Stomach (tissue), 9 donors: ENCODE results near the gene ZNF423. TPM values are rescaled to one million over a fixed set of nuclear protein-coding genes. Genes with fewer than 3 reads are reported as not detected.
A peak's percentile ranks its signal among the peaks of the same experiment; 100 is the strongest.

ENCODE experiments used
- DNase-seq, 2 donors: peaks; one replicate each; pipeline versions ENCODE4 v3.0.0 to v3.0.0-alpha.2; 2013 to 2019
- H3K27ac ChIP-seq, 5 donors: fragments of 200-600 bp in 4 of 5; sonication (generic) in 4 of 5; one replicate each; pipeline ENCODE4 v1.5.1; 2013 to 2019; ENCODE audit warnings: mild to moderate bottlenecking in 1 of 5, moderate library complexity in 1 of 5
- H3K27me3 ChIP-seq, 3 donors: fragments of 200-600 bp; sonication (generic); one replicate each; pipeline ENCODE4 v1.5.1; 2017 to 2019; ENCODE audit warnings: mixed run types in 1 of 3
- H3K36me3 ChIP-seq, 4 donors: fragments of 200-600 bp; sonication (generic); 1 replicate in 3 of 4; 2 replicates in 1 of 4; pipeline ENCODE4 v1.5.1; 2016 to 2019
- H3K4me1 ChIP-seq, 4 donors: fragments of 200-600 bp; sonication (generic); one replicate each; pipeline ENCODE4 v1.5.1; 2016 to 2019
- H3K4me3 ChIP-seq, 4 donors: fragments of 200-600 bp; sonication (generic) in 3 of 4; one replicate each; pipeline ENCODE4 v1.5.1; 2016 to 2019; ENCODE audit warnings: mild to moderate bottlenecking in 1 of 4
- H3K9me3 ChIP-seq, 4 donors: fragments of 200-600 bp; sonication (generic); one replicate each; pipeline ENCODE4 v1.5.1; 2016 to 2019
- EP300 ChIP-seq: sonication (generic); formaldehyde crosslinking; IDR thresholded peaks from one replicate; pipeline ENCODE4 v1.6.1; 2017; ENCODE audit warnings: antibody characterized with exemption
- POLR2A ChIP-seq, 4 donors: fragments of 450-650 bp; IDR thresholded peaks; one replicate each; pipeline ENCODE4 v1.6.1; 2016; ENCODE audit warnings: antibody characterized with exemption in 4 of 4, control low read depth in 2 of 4, mild to moderate bottlenecking in 1 of 4, moderate library complexity in 1 of 4
- POLR2AphosphoS5 ChIP-seq, 3 donors: sonication (generic); formaldehyde crosslinking; IDR thresholded peaks; one replicate each; pipeline ENCODE4 v1.6.1; 2016; ENCODE audit warnings: antibody characterized with exemption in 3 of 3
- WGBS, 5 donors: extraction: QIAGEN DNeasy Blood & Tissue Kit in 3 of 5; methylation state at CpG; one replicate each; pipeline versions ENCODE4 v1.1.5 to v1.1.7; 2013 to 2018; 5-methylcytosine and 5-hydroxymethylcytosine counted together
- intact Hi-C: fragments of 100-400 bp; cut with DNase I; formaldehyde crosslinking; loops from one replicate; pipeline ENCODE4 v1.15.1; 2023; ENCODE audit warnings: low total_unique reads
- polyA plus RNA-seq, 3 donors: library from polyadenylated mRNA; stranded (reverse); fragments of 200-250 nt; gene quantifications; one replicate each; pipeline ENCODE4 v1.2.3, GENCODE V29; 2013
- total RNA-seq, 5 donors: library from RNA; depleted of rRNA; stranded (reverse); fragments of >200 nt; gene quantifications; one replicate each; pipeline versions ENCODE4 v1.1.0 to v1.2.3, GENCODE V29; 2014 to 2016
- TF ChIP-seq, protein P1 (sequence below), 7 experiments: fragments of 450-650 bp in 4 of 7; fragments of 200-600 bp in 3 of 7; sonication (generic) in 3 of 7; IDR thresholded peaks; one replicate each; pipeline ENCODE4 v1.5.1; 2016 to 2019; ENCODE audit warnings: antibody characterized with exemption in 7 of 7, control low read depth in 2 of 7, mild to moderate bottlenecking in 1 of 7
- donor health status: healthy with polysubstance abuse.
- donor health status: Bipolar disorder and iron deficiency.
- donor health status: healthy.

Gene ZNF423
- total and polyA plus RNA-seq, 8 donors: 0.29 to 3.5 (median 1.0) TPM

DNA sequence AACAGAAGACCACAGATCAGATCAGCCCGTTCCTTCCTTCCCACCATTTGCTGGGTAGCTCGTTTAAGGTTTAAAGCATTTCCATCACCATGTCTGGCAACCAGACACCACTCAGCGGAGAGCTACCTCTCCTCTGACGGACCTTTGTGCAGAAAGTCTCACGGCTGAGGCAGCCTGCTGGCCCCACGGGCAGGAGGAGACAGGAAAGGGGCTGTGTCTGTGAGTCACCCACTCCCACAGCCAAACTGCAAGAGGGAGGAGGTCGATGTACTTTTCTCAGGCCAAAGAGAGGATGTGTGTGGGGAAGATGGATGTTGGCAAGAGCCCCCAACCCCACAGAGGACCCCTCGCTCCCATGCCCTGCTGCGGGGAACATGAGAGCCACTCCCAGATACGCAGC, 92.1 kb downstream of the ZNF423 start:
- no peaks in the 10 kb centered on the region for H3K4me1 ChIP-seq
- H3K4me3 ChIP-seq: no peak overlapping the region
- intact Hi-C loops: no loop called here

DNA sequence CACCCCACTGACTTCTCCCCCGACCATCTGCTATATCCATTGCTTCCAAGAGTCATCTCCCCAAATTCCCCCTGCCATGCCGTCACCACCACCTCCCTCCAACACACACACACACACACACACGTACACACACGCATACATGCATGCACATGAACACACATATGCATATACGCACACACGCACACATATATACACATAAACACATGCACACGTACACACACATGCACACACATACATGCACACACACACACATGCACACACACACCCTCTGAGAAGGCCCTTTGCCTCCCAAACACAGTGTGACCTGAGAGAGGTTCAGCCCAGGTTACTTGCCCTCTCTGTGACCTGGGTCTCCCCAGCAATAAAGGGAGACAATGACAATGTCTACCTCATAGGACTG, 95.1 kb downstream of the ZNF423 start:
- no peak overlapping the region for H3K27ac ChIP-seq
- no peak overlapping the region for H3K4me3 ChIP-seq
- no peak for DNase-seq
- intact Hi-C loops: no loop called here
- 91 to 98% (median 92%) methylated on average over 7 of the region's 7 CpGs for WGBS, 5 donors
- no peaks in the 10 kb centered on the region for H3K9me3 ChIP-seq
- peaks cover 0 to 2% (median under 1%) of the 10 kb centered on the region in 4 donors for H3K4me1 ChIP-seq
- no peaks in the 10 kb centered on the region for H3K36me3 ChIP-seq
- TF ChIP-seq EP300 (no peak), POLR2AphosphoS5 (IDR thresholded peaks at IDR 0.05) (no peak), POLR2A (IDR thresholded peaks at IDR 0.05) (no peak)
- TF ChIP-seq, protein P1, sequence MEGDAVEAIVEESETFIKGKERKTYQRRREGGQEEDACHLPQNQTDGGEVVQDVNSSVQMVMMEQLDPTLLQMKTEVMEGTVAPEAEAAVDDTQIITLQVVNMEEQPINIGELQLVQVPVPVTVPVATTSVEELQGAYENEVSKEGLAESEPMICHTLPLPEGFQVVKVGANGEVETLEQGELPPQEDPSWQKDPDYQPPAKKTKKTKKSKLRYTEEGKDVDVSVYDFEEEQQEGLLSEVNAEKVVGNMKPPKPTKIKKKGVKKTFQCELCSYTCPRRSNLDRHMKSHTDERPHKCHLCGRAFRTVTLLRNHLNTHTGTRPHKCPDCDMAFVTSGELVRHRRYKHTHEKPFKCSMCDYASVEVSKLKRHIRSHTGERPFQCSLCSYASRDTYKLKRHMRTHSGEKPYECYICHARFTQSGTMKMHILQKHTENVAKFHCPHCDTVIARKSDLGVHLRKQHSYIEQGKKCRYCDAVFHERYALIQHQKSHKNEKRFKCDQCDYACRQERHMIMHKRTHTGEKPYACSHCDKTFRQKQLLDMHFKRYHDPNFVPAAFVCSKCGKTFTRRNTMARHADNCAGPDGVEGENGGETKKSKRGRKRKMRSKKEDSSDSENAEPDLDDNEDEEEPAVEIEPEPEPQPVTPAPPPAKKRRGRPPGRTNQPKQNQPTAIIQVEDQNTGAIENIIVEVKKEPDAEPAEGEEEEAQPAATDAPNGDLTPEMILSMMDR (IDR thresholded peaks at IDR 0.05): no peak
- H3K27me3 ChIP-seq: no peaks in the 10 kb centered on the region

More for the DNA sequence above, 92.1 kb downstream of the ZNF423 start:
- Histone ChIP-seq H3K9me3 (no peaks in the 10 kb centered on the region), H3K27ac (no peak overlapping the region), H3K27me3 (no peaks in the 10 kb centered on the region), H3K36me3 (no peaks in the 10 kb centered on the region)
- TF ChIP-seq POLR2A (IDR thresholded peaks at IDR 0.05) (no peak), EP300 (no peak), POLR2AphosphoS5 (IDR thresholded peaks at IDR 0.05) (no peak)
- TF ChIP-seq, protein P1 (IDR thresholded peaks at IDR 0.05): no peak
- WGBS, 5 donors: 70 to 82% (median 76%) methylated on average over 10 of the region's 10 CpGs
- DNase-seq: no peak

DNA sequence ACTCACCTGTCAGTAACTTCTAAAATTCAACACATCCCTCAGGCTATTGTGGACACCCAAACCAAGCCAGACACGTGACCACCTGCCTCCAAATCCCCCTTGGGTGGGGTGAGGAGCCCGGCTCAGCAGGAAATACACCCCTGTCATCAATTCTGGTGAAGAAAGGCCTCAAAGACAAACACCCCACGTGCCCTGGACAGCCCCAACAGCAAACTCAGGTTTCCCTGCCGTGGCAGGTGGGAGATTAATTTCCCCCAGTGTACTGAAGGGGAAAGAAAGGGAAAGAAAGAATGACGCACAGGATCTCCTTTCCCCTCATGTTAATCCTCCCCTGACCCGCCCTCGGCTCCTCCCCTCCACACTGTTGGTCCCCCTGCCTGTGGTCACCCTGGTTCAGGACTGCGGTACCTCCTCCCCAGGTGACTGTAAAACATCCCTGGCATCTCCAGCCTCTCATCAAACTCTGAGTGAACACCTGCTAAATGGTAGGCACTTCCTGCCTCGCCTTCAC, 98.3 kb downstream of the ZNF423 start:
- DNase-seq: peak in 1 of 2 donors; percentile 47
- no peak overlapping the region for H3K27ac ChIP-seq
- intact Hi-C loops: no loop called here
- H3K4me3 ChIP-seq: no peak overlapping the region
- H3K4me1 ChIP-seq: peaks cover 4 to 19% (median 13%) of the 10 kb centered on the region in 4 donors
- no peaks in the 10 kb centered on the region for H3K36me3 ChIP-seq
- peaks cover 0 to 14% (median 5%) of the 10 kb centered on the region in 3 donors for H3K27me3 ChIP-seq
- 60 to 74% (median 67%) methylated on average over 9 of the region's 9 CpGs for WGBS, 5 donors
- no peaks in the 10 kb centered on the region for H3K9me3 ChIP-seq
- TF ChIP-seq, protein P1 (IDR thresholded peaks at IDR 0.05): no peak
- TF ChIP-seq POLR2A (IDR thresholded peaks at IDR 0.05): no peak
- TF ChIP-seq POLR2AphosphoS5 (IDR thresholded peaks at IDR 0.05): no peak
- no peak for TF ChIP-seq EP300

DNA sequence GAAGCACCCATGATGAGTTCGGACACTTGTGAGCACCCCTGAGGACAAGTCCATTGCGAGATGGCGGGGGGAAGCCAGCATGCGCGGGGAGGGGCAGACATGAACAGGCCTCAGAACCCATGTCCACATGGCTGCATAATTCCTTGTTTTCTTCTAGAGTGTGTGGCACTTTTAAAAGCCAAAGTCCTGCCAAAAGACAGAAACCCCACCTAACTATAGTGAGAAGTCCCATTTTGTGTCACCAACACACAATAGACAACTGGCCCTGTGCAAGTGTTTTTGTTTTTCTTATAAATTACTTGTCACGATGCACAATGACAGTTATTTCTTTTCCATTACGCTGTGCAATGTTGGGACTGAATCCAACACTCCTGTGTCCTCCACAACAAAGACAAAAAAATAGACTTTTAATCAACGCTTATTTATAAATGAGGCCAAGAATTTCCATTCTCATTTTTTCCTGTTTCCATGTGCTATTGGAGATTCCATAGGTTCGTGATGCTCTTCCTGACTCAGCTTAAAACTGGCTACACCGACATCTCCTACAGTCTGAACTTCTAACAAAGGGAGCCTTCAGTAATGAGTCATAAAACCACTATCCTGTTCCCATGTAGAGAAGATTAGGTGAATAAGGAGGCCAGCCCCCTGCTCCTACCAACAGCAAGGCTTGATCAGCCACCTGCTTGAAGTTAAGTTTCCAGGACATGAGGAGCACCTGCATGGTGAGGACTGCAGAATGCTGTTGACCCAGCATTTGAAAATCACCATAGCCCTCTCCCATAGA, 98.9 kb downstream of the ZNF423 start:
- H3K27me3 ChIP-seq: peaks cover 0 to 14% (median 5%) of the 10 kb centered on the region in 3 donors
- H3K36me3 ChIP-seq: no peaks in the 10 kb centered on the region
- no peak for DNase-seq
- H3K27ac ChIP-seq: no peak overlapping the region
- WGBS, 5 donors: 87 to 92% (median 90%) methylated on average over 10 of the region's 10 CpGs
- no peak overlapping the region for H3K4me3 ChIP-seq
- no peaks in the 10 kb centered on the region for H3K9me3 ChIP-seq
- intact Hi-C loops: no loop called here
- peaks cover 4 to 19% (median 13%) of the 10 kb centered on the region in 4 donors for H3K4me1 ChIP-seq
- TF ChIP-seq, protein P1 (IDR thresholded peaks at IDR 0.05): no peak
- TF ChIP-seq POLR2AphosphoS5 (IDR thresholded peaks at IDR 0.05) (no peak), EP300 (no peak), POLR2A (IDR thresholded peaks at IDR 0.05) (no peak)
